Adipocyte (in vitro differentiated cells): ENCODE data around the gene TSPAN11.

Source experiments
- DNase-seq: peaks from one replicate; pipeline ENCODE4 v3.0.0-alpha.2; 2015; ENCODE audit warnings: low read depth
- H3K27me3 ChIP-seq: replicated peaks from 2 replicates; pipeline ENCODE4 v1.7.0; 2013; ENCODE audit warnings: mild to moderate bottlenecking, low read length, moderate library complexity; ENCODE audit not compliant: control insufficient read depth, insufficient read depth
- H3K36me3 ChIP-seq: 2 replicates; pipeline ENCODE4 v1.7.0; 2013; ENCODE audit warnings: low read length, mild to moderate bottlenecking, moderate library complexity; ENCODE audit not compliant: control insufficient read depth, insufficient read depth, severe bottlenecking
- H3K4me1 ChIP-seq: 2 replicates; pipeline ENCODE4 v1.7.0; 2013; ENCODE audit warnings: mild to moderate bottlenecking, low read length, moderate library complexity; ENCODE audit not compliant: control insufficient read depth, insufficient read depth
- H3K4me3 ChIP-seq: 2 replicates; pipeline ENCODE4 v1.7.0; 2013; ENCODE audit warnings: mild to moderate bottlenecking, low read length, moderate library complexity
- H3K9ac ChIP-seq: 2 replicates; pipeline ENCODE4 v1.7.0; 2013; ENCODE audit warnings: mild to moderate bottlenecking, low read length, moderate library complexity
- H3K9me3 ChIP-seq: 2 replicates; pipeline ENCODE4 v1.7.0; 2013; ENCODE audit warnings: mild to moderate bottlenecking, low read length, moderate library complexity; ENCODE audit not compliant: control insufficient read depth

Gene TSPAN11

GRCh38 chr12:30962047-30962446 lies 35.5 kb downstream of the TSPAN11 start:
- H3K27me3 ChIP-seq = peaks cover 36% of the 10 kb centered on the region
- H3K4me3 ChIP-seq = no peak overlapping the region
- H3K4me1 ChIP-seq = no peaks in the 10 kb centered on the region
- no peak for DNase-seq
- no peak overlapping the region for H3K9ac ChIP-seq
- no peaks in the 10 kb centered on the region for H3K36me3 ChIP-seq
- no peaks in the 10 kb centered on the region for H3K9me3 ChIP-seq

- peaks cover 28% of the 10 kb centered on the region for H3K27me3 ChIP-seq
- no peak overlapping the region for H3K4me3 ChIP-seq
- no peak overlapping the region for H3K9ac ChIP-seq
- no peak for DNase-seq
- no peaks in the 10 kb centered on the region for H3K9me3 ChIP-seq
- no peaks in the 10 kb centered on the region for H3K4me1 ChIP-seq
- no peaks in the 10 kb centered on the region for H3K36me3 ChIP-seq
Measured at GRCh38 chr12:30963709-30964564, 37.4 kb downstream of the TSPAN11 start.

DNA sequence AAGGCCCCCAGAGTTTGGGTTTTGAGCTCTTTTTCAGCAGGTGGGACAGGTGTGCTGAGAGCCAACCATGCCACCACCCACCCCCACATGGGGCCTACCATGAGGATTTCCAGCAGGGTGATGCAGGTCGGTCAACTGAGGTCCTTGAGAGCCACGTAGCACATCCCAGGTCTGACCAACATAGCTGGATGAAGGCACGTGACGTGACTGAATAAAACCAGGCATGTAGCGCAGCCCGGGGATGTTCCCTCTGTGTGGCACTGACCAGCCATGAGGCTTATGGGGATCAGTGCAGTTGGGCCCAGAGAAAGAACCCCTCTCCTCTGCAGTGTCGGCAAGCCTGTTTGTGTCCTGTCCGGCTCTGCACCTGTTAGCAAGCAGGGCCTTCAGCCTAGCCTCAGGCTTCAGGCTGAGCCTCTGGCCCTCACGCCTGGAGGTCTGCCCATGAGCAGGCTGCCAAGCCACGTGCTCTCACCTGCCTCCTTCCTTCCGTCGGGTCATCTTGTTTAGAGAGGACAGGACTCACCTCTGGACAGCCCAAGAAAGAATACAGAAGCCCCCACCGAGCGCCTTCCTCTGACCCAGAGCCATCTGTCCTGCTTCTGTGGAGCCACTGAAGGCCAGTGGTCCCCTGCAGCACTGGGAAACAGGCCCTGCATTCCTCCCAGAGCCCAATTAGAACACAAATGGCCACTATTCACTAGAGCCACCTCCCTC lies 38.5 kb downstream of the TSPAN11 start:
- Histone ChIP-seq H3K4me1 (no peaks in the 10 kb centered on the region), H3K9ac (no peak overlapping the region), H3K4me3 (no peak overlapping the region), H3K9me3 (no peaks in the 10 kb centered on the region), H3K27me3 (peaks cover 25% of the 10 kb centered on the region), H3K36me3 (no peaks in the 10 kb centered on the region)
- no peak for DNase-seq

DNA sequence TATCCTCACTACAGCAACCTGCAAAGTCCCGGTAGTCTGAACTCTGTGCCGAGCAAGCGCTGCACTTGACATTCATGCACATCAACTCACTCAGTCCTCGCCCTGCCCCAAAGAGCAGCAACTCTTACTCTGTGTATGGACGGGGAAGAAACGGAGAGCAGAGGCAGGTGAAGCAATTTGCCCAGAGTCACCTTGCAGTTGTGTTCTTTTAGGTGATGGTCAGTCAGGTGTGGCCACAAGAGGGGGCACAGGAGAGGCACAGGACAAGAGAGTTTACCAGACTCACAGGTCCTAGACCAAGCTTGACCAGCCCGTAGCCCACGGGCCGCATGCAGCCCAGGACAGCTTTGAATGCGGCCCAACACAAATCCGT lies 39.1 kb downstream of the TSPAN11 start:
- Histone ChIP-seq H3K9me3 (no peaks in the 10 kb centered on the region), H3K27me3 (peaks cover 28% of the 10 kb centered on the region), H3K9ac (no peak overlapping the region), H3K36me3 (no peaks in the 10 kb centered on the region), H3K4me3 (no peak overlapping the region), H3K4me1 (no peaks in the 10 kb centered on the region)
- no peak for DNase-seq

DNA sequence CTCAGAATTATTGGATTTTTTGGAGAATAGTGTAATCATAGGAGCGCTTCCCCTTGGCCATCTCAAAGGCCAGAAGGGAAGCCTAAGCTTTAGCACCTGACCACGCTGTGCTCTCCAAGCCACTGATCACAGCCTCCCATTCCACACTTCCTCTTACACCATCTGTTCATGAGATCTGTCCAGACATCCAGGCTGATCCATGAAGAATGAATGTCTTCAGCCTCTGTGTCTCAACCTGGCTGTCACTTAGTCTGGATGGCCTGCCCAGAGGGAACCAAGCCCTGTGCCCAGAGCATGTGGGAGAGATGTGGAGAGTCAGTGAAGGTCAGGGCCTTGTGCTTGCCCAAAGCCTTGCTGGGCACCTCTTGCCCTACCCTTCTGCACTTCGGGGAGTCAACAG lies 40.5 kb downstream of the TSPAN11 start:
- Histone ChIP-seq H3K4me1 (no peaks in the 10 kb centered on the region), H3K36me3 (no peaks in the 10 kb centered on the region), H3K9me3 (no peaks in the 10 kb centered on the region), H3K4me3 (no peak overlapping the region), H3K27me3 (peaks cover 21% of the 10 kb centered on the region), H3K9ac (no peak overlapping the region)
- no peak for DNase-seq

DNA sequence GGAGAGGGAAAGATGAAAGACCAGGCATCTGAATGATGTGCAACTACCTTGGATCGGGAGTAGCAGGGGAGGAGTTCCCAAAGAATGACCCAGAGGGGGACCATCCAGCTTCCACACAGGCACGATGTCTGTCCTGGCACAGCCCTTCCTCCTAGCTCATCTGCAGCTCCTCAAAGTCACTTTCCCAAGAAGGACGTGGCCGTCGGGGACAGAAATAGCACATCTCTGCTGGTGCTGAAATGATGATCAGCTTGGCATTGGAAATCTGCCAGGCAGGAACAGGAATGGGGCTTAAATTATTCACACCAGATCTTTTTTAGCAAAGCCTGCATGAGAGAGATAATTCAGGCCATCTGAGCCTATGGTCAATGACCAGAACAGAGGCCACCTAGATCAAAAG lies 41.7 kb downstream of the TSPAN11 start:
- no peak for DNase-seq

GRCh38 chr12:30969006-30969405 lies 42.5 kb downstream of the TSPAN11 start:
- no peaks in the 10 kb centered on the region for H3K4me1 ChIP-seq

More for the DNA sequence above, 41.7 kb downstream of the TSPAN11 start:
- Histone ChIP-seq H3K4me1 (no peaks in the 10 kb centered on the region), H3K36me3 (no peaks in the 10 kb centered on the region), H3K27me3 (peaks cover 21% of the 10 kb centered on the region), H3K9me3 (no peaks in the 10 kb centered on the region), H3K4me3 (no peak overlapping the region), H3K9ac (no peak overlapping the region)

DNA sequence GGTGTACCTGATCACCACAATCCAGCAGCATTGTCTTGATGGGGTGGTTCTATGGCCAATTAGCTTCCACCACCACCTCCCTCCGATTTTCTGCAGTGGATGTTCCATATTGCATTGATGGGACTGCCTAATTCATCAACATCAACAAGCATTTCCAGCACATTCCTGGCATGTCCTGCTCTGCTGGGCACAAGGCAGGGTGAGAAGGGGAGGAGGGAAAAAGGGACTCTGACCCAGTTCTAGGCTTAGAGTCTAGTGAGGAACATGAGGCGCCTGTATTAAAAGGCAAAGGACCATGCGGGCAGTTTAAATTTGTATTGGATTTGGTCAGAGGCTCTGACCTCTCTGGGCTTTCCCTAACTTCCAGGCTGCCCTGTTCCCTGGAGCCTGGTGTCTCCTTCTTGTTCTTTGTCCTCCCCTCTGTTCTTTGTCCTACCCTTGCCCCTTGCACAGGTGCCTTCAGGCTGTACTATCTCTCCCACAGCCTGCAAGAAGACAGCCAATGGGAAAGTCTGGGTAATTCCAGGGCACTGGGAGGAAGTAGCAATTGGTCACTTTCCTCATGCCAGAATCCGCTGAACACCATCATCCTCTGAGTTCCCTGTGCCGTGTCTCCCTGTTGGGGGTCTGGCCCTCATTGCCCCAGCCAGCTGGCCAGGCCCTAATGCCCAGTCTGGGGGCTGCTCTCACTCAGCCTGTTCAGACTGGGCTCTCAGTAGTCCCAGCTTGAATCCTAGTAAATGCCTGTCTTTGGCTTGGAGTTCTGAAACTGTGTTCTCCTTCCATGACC lies 43.3 kb downstream of the TSPAN11 start:
- H3K4me3 ChIP-seq = no peak overlapping the region
- H3K9ac ChIP-seq = no peak overlapping the region
- no peaks in the 10 kb centered on the region for H3K36me3 ChIP-seq
- no peaks in the 10 kb centered on the region for H3K9me3 ChIP-seq
- no peaks in the 10 kb centered on the region for H3K4me1 ChIP-seq
- no peak for DNase-seq
- H3K27me3 ChIP-seq = peaks cover 32% of the 10 kb centered on the region

More at GRCh38 chr12:30969006-30969405, 42.5 kb downstream of the TSPAN11 start:
- H3K9me3 ChIP-seq = no peaks in the 10 kb centered on the region
- H3K9ac ChIP-seq = no peak overlapping the region
- no peaks in the 10 kb centered on the region for H3K36me3 ChIP-seq
- DNase-seq = no peak
- no peak overlapping the region for H3K4me3 ChIP-seq
- peaks cover 24% of the 10 kb centered on the region for H3K27me3 ChIP-seq

DNA sequence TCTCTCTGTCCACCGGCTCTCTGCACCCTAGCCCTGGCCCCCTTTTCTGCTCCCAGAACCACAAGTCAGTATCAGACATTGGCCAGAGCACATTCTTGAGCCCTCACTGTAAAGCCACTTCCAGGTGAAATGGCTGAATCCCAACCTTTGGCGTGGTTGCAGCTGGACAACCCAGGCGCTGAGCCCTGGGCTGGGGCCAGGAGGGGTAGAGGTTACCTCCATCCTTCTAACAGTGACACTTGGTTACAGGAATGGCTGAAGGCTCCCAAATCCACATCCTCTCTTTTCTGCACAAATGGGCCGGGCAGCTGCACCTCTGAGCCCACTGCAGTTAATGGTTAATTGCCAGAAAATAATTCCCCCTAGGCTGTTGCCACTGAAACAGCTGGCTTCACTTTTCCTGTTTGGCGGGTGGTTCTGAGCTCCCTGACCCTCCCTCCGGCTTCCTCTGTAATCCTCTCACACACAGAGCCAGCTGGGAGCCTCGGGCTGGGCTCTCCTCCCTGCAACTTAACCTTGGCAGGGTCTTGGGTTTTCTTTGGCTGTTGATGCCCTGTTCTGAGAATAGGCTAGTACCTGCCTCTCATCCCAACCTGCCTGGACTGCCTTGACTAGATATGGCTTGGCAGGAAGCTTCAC lies 44.1 kb downstream of the TSPAN11 start:
- Histone ChIP-seq H3K36me3 (no peaks in the 10 kb centered on the region), H3K27me3 (peaks cover 37% of the 10 kb centered on the region), H3K9me3 (no peaks in the 10 kb centered on the region), H3K9ac (no peak overlapping the region), H3K4me3 (no peak overlapping the region), H3K4me1 (no peaks in the 10 kb centered on the region)
- DNase-seq = peak; percentile 65

DNA sequence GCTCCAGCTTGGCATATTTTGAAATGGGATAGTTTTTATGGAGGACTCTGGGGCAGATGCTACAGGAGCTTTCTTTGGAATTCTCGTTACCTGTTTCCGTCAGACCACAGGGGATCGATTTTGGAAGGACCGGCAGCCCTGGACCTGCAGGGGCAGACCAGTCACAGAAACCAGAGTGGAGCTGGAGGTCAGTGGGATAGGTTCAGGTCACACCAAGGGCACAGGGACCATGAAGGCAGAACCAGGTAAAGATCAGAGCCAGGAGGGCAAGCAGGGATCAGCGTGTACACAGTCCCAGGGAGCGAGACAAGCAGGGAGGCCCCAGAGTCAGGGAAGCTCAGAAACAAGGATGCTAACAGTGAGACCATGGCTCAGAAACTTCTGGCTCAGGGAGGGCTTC lies 45.5 kb downstream of the TSPAN11 start:
- peaks cover 38% of the 10 kb centered on the region for H3K27me3 ChIP-seq
- no peak for DNase-seq
- no peak overlapping the region for H3K9ac ChIP-seq
- H3K4me1 ChIP-seq = no peaks in the 10 kb centered on the region
- H3K4me3 ChIP-seq = no peak overlapping the region
- H3K9me3 ChIP-seq = no peaks in the 10 kb centered on the region
- H3K36me3 ChIP-seq = no peaks in the 10 kb centered on the region

DNA sequence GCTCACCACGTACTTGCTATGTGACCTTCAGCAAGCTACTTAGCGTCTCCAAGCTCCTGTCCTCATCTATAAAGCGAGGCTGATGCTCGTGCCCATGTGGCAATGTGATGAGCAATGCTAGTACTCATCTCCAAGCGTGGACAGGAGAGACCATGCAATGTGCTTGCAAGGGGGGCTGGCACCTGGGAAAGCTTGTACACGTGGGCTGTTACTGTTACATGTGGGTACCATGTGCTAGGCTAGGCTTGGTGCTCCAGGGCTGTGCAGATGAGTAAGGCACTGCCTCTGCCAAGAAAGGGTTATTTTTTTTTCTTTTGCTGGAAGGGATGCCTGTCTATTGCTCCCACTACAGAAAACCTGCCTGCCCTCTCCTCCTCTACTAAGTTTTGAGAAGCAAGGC lies 46.6 kb downstream of the TSPAN11 start:
- peaks cover 44% of the 10 kb centered on the region for H3K27me3 ChIP-seq
- DNase-seq = no peak
- H3K9ac ChIP-seq = no peak overlapping the region
- H3K9me3 ChIP-seq = no peaks in the 10 kb centered on the region
- no peaks in the 10 kb centered on the region for H3K36me3 ChIP-seq
- H3K4me3 ChIP-seq = no peak overlapping the region
- H3K4me1 ChIP-seq = no peaks in the 10 kb centered on the region
